ENCODE data around the gene APEX2. TPM values are rescaled to one million over a fixed set of nuclear protein-coding genes. Genes with fewer than 3 reads are reported as not detected.

APEX2 gene
- total RNA-seq, 1 donor = 6.5 TPM

GRCh38 chrX:55005256-55005655, 5.1 kb downstream of the APEX2 start:
- peak; percentile 62 for DNase-seq (ENCODE audit: insufficient read length, low spot score, missing footprints)

GRCh38 chrX:55006827-55007621, 6.9 kb downstream of the APEX2 start:
- peaks cover 11% of the 10 kb centered on the region for H3K36me3 ChIP-seq (ENCODE audit: insufficient read depth, low read length)
- peaks cover 13% of the 10 kb centered on the region for H4K20me1 ChIP-seq (ENCODE audit: insufficient read depth, low read length)
- no peak overlapping the region for H3K27ac ChIP-seq (ENCODE audit: low read depth, low read length)
- H3K9me3 ChIP-seq (ENCODE audit: low read depth, low read length) = no peaks in the 10 kb centered on the region
- no peak overlapping the region for H3K4me3 ChIP-seq (ENCODE audit: insufficient read depth, low read length)
- H2AFZ ChIP-seq (ENCODE audit: low read length) = no peak overlapping the region
- H3K4me2 ChIP-seq (ENCODE audit: insufficient read depth, low read length) = no peak overlapping the region
- no peak for TF ChIP-seq CTCF (IDR thresholded peaks at IDR 0.05; ENCODE audit: extremely low read depth, low read depth, low read length)
- no peaks in the 10 kb centered on the region for H3K79me2 ChIP-seq (ENCODE audit: insufficient read depth, low read length)
- H3K4me1 ChIP-seq (ENCODE audit: insufficient read depth, low read length) = peaks cover 19% of the 10 kb centered on the region
- peak; percentile 47 for DNase-seq (ENCODE audit: insufficient read length, low spot score, missing footprints)
- H3K27me3 ChIP-seq (ENCODE audit: insufficient read depth, low read length) = no peaks in the 10 kb centered on the region

More at GRCh38 chrX:55005256-55005655, 5.1 kb downstream of the APEX2 start:
- Histone ChIP-seq H3K27me3 (ENCODE audit: insufficient read depth, low read length) (no peaks in the 10 kb centered on the region), H4K20me1 (ENCODE audit: insufficient read depth, low read length) (peaks cover 13% of the 10 kb centered on the region), H3K79me2 (ENCODE audit: insufficient read depth, low read length) (peaks cover 12% of the 10 kb centered on the region), H3K4me3 (ENCODE audit: insufficient read depth, low read length) (no peak overlapping the region), H3K4me1 (ENCODE audit: insufficient read depth, low read length) (peaks cover 26% of the 10 kb centered on the region), H2AFZ (ENCODE audit: low read length) (no peak overlapping the region), H3K36me3 (ENCODE audit: insufficient read depth, low read length) (peaks cover 11% of the 10 kb centered on the region), H3K9me3 (ENCODE audit: low read depth, low read length) (no peaks in the 10 kb centered on the region), H3K27ac (ENCODE audit: low read depth, low read length) (no peak overlapping the region), H3K4me2 (ENCODE audit: insufficient read depth, low read length) (no peak overlapping the region)
- no peak for TF ChIP-seq CTCF (IDR thresholded peaks at IDR 0.05; ENCODE audit: extremely low read depth, low read depth, low read length)

GRCh38 chrX:55007656-55008055, 7.5 kb downstream of the APEX2 start:
- no peak overlapping the region for H3K4me3 ChIP-seq (ENCODE audit: insufficient read depth, low read length)
- H4K20me1 ChIP-seq (ENCODE audit: insufficient read depth, low read length) = peaks cover 13% of the 10 kb centered on the region
- no peaks in the 10 kb centered on the region for H3K9me3 ChIP-seq (ENCODE audit: low read depth, low read length)
- no peaks in the 10 kb centered on the region for H3K79me2 ChIP-seq (ENCODE audit: insufficient read depth, low read length)
- H2AFZ ChIP-seq (ENCODE audit: low read length) = no peak overlapping the region
- H3K27ac ChIP-seq (ENCODE audit: low read depth, low read length) = no peak overlapping the region
- no peak overlapping the region for H3K4me2 ChIP-seq (ENCODE audit: insufficient read depth, low read length)
- no peaks in the 10 kb centered on the region for H3K27me3 ChIP-seq (ENCODE audit: insufficient read depth, low read length)
- DNase-seq (ENCODE audit: insufficient read length, low spot score, missing footprints) = peak; percentile 69
- no peak for TF ChIP-seq CTCF (IDR thresholded peaks at IDR 0.05; ENCODE audit: extremely low read depth, low read depth, low read length)
- H3K4me1 ChIP-seq (ENCODE audit: insufficient read depth, low read length) = peaks cover 19% of the 10 kb centered on the region
- H3K36me3 ChIP-seq (ENCODE audit: insufficient read depth, low read length) = peaks cover 11% of the 10 kb centered on the region

- no peak overlapping the region for H2AFZ ChIP-seq (ENCODE audit: low read length)
These were observed 8.6 kb downstream of the APEX2 start for GRCh38 chrX:55008571-55009358.

More at GRCh38 chrX:55008571-55009358, 8.6 kb downstream of the APEX2 start:
- Histone ChIP-seq H3K79me2 (ENCODE audit: insufficient read depth, low read length) (no peaks in the 10 kb centered on the region), H4K20me1 (ENCODE audit: insufficient read depth, low read length) (peaks cover 10% of the 10 kb centered on the region), H3K4me3 (ENCODE audit: insufficient read depth, low read length) (no peak overlapping the region), H3K27me3 (ENCODE audit: insufficient read depth, low read length) (no peaks in the 10 kb centered on the region), H3K4me2 (ENCODE audit: insufficient read depth, low read length) (no peak overlapping the region), H3K36me3 (ENCODE audit: insufficient read depth, low read length) (peaks cover 11% of the 10 kb centered on the region), H3K27ac (ENCODE audit: low read depth, low read length) (no peak overlapping the region), H3K4me1 (ENCODE audit: insufficient read depth, low read length) (peaks cover 19% of the 10 kb centered on the region), H3K9me3 (ENCODE audit: low read depth, low read length) (no peaks in the 10 kb centered on the region)
- TF ChIP-seq CTCF (IDR thresholded peaks at IDR 0.05; ENCODE audit: extremely low read depth, low read depth, low read length) = no peak
- DNase-seq (ENCODE audit: insufficient read length, low spot score, missing footprints) = peak; percentile 74
